K562 (cell line): Measurements from ENCODE around the gene C19orf12. TPM values are rescaled to one million over a fixed set of nuclear protein-coding genes. Genes with fewer than 3 reads are reported as not detected.

Source experiments
- ATAC-seq: fragments of 200-7000 bp; cut with Tn5 transposase; 3 replicates; pipeline ENCODE4 v1.9.1; 2020; ENCODE audit warnings: moderate library complexity
- BruUV-seq: library from RNA; stranded (reverse); fragments of 400-500 nt; replicated peaks from 2 replicates; lab custom pipeline; 2021; lab: Mats Ljungman, UMichigan
- CTCF ChIA-PET: fragments of 300-600 bp; formaldehyde crosslinking; extraction: SDS; loops from one replicate; lab custom pipeline; 2021; ENCODE audit warnings: low intra/inter-chr PET ratio; lab: Yijun Ruan, JAX
- POLR2A ChIA-PET: fragments of 300-600, 350-650 bp; sonication (Branson Sonifier 250); formaldehyde crosslinking; extraction: SDS; loops from one replicate; lab custom pipeline; 2021; ENCODE audit warnings: antibody characterized with exemption, inconsistent platforms; lab: Yijun Ruan, JAX
- DNase-seq, 4 experiments: peaks; one replicate each; pipeline versions ENCODE4 v3.0.0 to v3.0.0-alpha.2; 2011 to 2018; ENCODE audit warnings: low spot score in 3 of 4, mixed read lengths in 3 of 4; ENCODE audit errors: extremely low read depth in 1 of 4
- FAIRE-seq: peaks from 2 replicates; lab custom pipeline; 2011; peaks lifted over from hg19 to GRCh38; lab: Jason Lieb, UNC
- H2AFZ ChIP-seq: 2 replicates; pipeline ENCODE4 v1.6.0; 2011; ENCODE audit warnings: low read depth, low read length, control low read depth, inconsistent platforms
- H3K27ac ChIP-seq: fragments of 200-600 bp; 3 replicates; pipeline ENCODE4 v1.8.0; 2011; ENCODE audit warnings: low read depth, mild to moderate bottlenecking, control low read depth, inconsistent platforms, low read length, moderate library complexity, mixed read lengths; ENCODE audit errors: extremely low read depth
- H3K27me3 ChIP-seq, 2 experiments: fragments of 300-600 bp in 1 of 2; 2 replicates in 1 of 2; 3 replicates in 1 of 2; pipeline versions ENCODE4 v1.6.0 to v1.8.0; 2011; ENCODE audit warnings: inconsistent platforms in 2 of 2, low read length in 2 of 2, mild to moderate bottlenecking in 1 of 2, mixed read lengths in 1 of 2, moderate library complexity in 1 of 2; ENCODE audit not compliant: control insufficient read depth in 2 of 2, insufficient read depth in 2 of 2
- H3K36me3 ChIP-seq: fragments of 300-600 bp; 3 replicates; pipeline ENCODE4 v1.8.0; 2011; ENCODE audit warnings: mild to moderate bottlenecking, low read length, inconsistent platforms; ENCODE audit not compliant: control insufficient read depth, insufficient read depth
- H3K4me1 ChIP-seq, 2 experiments: fragments of 200-600 bp in 1 of 2; replicated peaks in 1 of 2; 2 replicates in 1 of 2; 3 replicates in 1 of 2; pipeline versions ENCODE4 v1.5.1 to v1.8.0; 2011; ENCODE audit warnings: inconsistent platforms in 2 of 2, low read length in 2 of 2, mild to moderate bottlenecking in 1 of 2, mixed read lengths in 1 of 2, moderate library complexity in 1 of 2; ENCODE audit not compliant: control insufficient read depth in 2 of 2, insufficient read depth in 2 of 2
- H3K4me2 ChIP-seq: 2 replicates; pipeline ENCODE4 v1.6.1; 2011; ENCODE audit warnings: low read length, control low read depth, inconsistent platforms, mixed read lengths; ENCODE audit not compliant: insufficient read depth
- H3K4me3 ChIP-seq: fragments of 200-600 bp; sonication (generic), shearing (Covaris generic); 2 replicates; pipeline ENCODE4 v1.5.1; 2016; ENCODE audit warnings: control low read depth, inconsistent platforms
- H3K79me2 ChIP-seq: fragments of 200-600 bp; 3 replicates; pipeline ENCODE4 v1.8.0; 2011; ENCODE audit warnings: low read length, inconsistent platforms; ENCODE audit not compliant: control insufficient read depth, insufficient read depth
- H3K9ac ChIP-seq, 2 experiments: 2 replicates each; pipeline versions ENCODE4 v1.6.0 to v1.6.1; 2011; ENCODE audit warnings: low read depth in 2 of 2, low read length in 2 of 2, control low read depth in 1 of 2, inconsistent platforms in 1 of 2, mild to moderate bottlenecking in 1 of 2, mixed read lengths in 1 of 2; ENCODE audit not compliant: insufficient read depth in 1 of 2
- H3K9me1 ChIP-seq: one replicate; pipeline ENCODE4 v1.6.0; 2011; ENCODE audit warnings: inconsistent platforms, mild to moderate bottlenecking, low read length, moderate library complexity; ENCODE audit not compliant: control insufficient read depth, insufficient read depth
- H3K9me3 ChIP-seq: replicated peaks from 2 replicates; pipeline ENCODE4 v1.5.1; 2011; ENCODE audit warnings: low read depth, low read length, inconsistent platforms; ENCODE audit not compliant: control insufficient read depth, insufficient read depth
- H4K20me1 ChIP-seq: replicated peaks from 2 replicates; pipeline ENCODE4 v1.6.1; 2011; ENCODE audit warnings: low read length, inconsistent platforms, mixed read lengths; ENCODE audit not compliant: control insufficient read depth, insufficient read depth
- COPS2 ChIP-seq: fragments of 450-650 bp; conservative IDR thresholded peaks from 2 replicates; pipeline ENCODE4 v1.6.1; 2016; ENCODE audit warnings: mild to moderate bottlenecking, moderate library complexity
- E2F8 ChIP-seq: fragments of 450-650 bp; IDR thresholded peaks from 2 replicates; pipeline ENCODE4 v1.7.1; 2018; ENCODE audit warnings: mild to moderate bottlenecking, low read depth; ENCODE audit not compliant: partially characterized antibody
- EWSR1 ChIP-seq: fragments of 450-650 bp; IDR thresholded peaks from 2 replicates; pipeline ENCODE4 v1.6.1; 2018; ENCODE audit warnings: borderline replicate concordance, mild to moderate bottlenecking, low read depth, moderate library complexity; ENCODE audit not compliant: partially characterized antibody
- IRF9 ChIP-seq: fragments of 450-650 bp; IDR thresholded peaks from 2 replicates; pipeline ENCODE4 v1.6.1; 2016; ENCODE audit warnings: missing biosample characterization, missing genetic modification characterization
- PML ChIP-seq: IDR thresholded peaks from 2 replicates; pipeline ENCODE4 v1.6.1; 2012; ENCODE audit warnings: low read length, inconsistent platforms
- PRMT5 ChIP-seq: sonication (generic); formaldehyde crosslinking; IDR thresholded peaks from 2 replicates; pipeline ENCODE4 v1.5.0; 2020; ENCODE audit warnings: missing genetic modification reagents
- ZNF143 ChIP-seq: sonication (generic); formaldehyde crosslinking; IDR thresholded peaks from 2 replicates; pipeline ENCODE4 v1.9.0; 2022; ENCODE audit warnings: mild to moderate bottlenecking, missing genetic modification reagents
- ZNF589 ChIP-seq: fragments of 200-800 bp; sonication (Bioruptor generic); IDR thresholded peaks from 2 replicates; pipeline ENCODE4 v1.6.1; 2016; ENCODE audit warnings: low read depth, missing genetic modification characterization, missing compliant biosample characterization
- WGBS: fragments of 100-300 bp; shearing (Covaris generic); methylation state at CpG from one replicate; pipeline ENCODE4 v1.1.6; 2016; ENCODE audit warnings: low coverage, mixed read lengths; ENCODE audit not compliant: insufficient coverage; ENCODE audit errors: missing lambda C conversion rate; 5-methylcytosine and 5-hydroxymethylcytosine counted together
- in situ Hi-C: fragments of 300-500 bp; cut with MboI; formaldehyde crosslinking; loops from 4 replicates; pipeline ENCODE4 v1.15.0; 2018; ENCODE audit warnings: inconsistent platforms, mixed read lengths
- intact Hi-C: fragments of 100-400 bp; cut with micrococcal nuclease; formaldehyde crosslinking; loops from 2 replicates; pipeline ENCODE4 v1.14.2; 2022
- polyA plus RNA-seq, 8 experiments: library from polyadenylated mRNA; depleted of rRNA in 4 of 8; stranded (reverse) in 5 of 8; unstranded in 3 of 8; fragments of >200 nt; fragmentation: Nextera tagmentation in 2 of 8; fragmentation: Illumina TruSeq in 1 of 8; extraction: Ambion mirVana in 2 of 8; extraction: Trizol in 1 of 8; gene quantifications; 2 replicates each; pipeline versions ENCODE4 v1.2.1 to v1.2.3, GENCODE V29; 2011 to 2014; ENCODE audit warnings: inconsistent platforms in 1 of 8, missing spikeins in 1 of 8
- total RNA-seq, 7 experiments: library from RNA; depleted of rRNA in 6 of 7; stranded (reverse); fragments of >200 nt in 6 of 7; fragmentation: Illumina TruSeq in 2 of 7; extraction: Trizol in 2 of 7; gene quantifications; 2 replicates each; pipeline versions ENCODE4 v1.2.1 to v1.2.3, GENCODE V29; 2011 to 2021; ENCODE audit warnings: low replicate concordance in 1 of 7

The C19orf12 gene
- total and polyA plus RNA-seq, 9 of the 15 experiments (the other 6 are each of a cell fraction or from before 2014, with no cell fraction given) = 1.9 to 14.5 (median 10.2) TPM

- no peak for TF ChIP-seq IRF9
- no peak for TF ChIP-seq PRMT5 (CRISPR knock-in tag)
- TF ChIP-seq PML = no peak
- TF ChIP-seq EWSR1 = no peak
- TF ChIP-seq COPS2 = no peak
- TF ChIP-seq ZNF589 (CRISPR knock-in tag) = no peak
These were observed 18.6 kb downstream of the C19orf12 start (continued) for GRCh38 chr19:29696565-29696846.

GRCh38 chr19:29695765-29696564 lies 19.1 kb downstream of the C19orf12 start:
- ATAC-seq (no peak), FAIRE-seq (no peak), DNase-seq (no peak)
- no TSS peak for BruUV-seq
- Histone ChIP-seq H3K9ac (no peak overlapping the region), H3K4me2 (no peak overlapping the region), H3K4me1 (peaks cover 0 to 6% of the 10 kb centered on the region in 2 experiments; a peak in 1 of 5 replicates), H2AFZ (no peak overlapping the region), H3K9me1 (no peaks in the 10 kb centered on the region), H3K79me2 (no peaks in the 10 kb centered on the region), H3K27me3 (no peaks in the 10 kb centered on the region), H3K27ac (no peak overlapping the region), H3K9me3 (no peaks in the 10 kb centered on the region; the same call in 1 of the 2 replicates), H3K4me3 (no peak overlapping the region), H4K20me1 (no peaks in the 10 kb centered on the region), H3K36me3 (no peaks in the 10 kb centered on the region)
- WGBS = 3% methylated on average over 6 of the region's 6 CpGs
- CTCF ChIA-PET = interaction anchor here (0.6 kb wide), 1 partner anchor 19 kb away, joined by 3 read pairs; no protein-coding TSS in a partner anchor
- in situ Hi-C loops (no loop called here), intact Hi-C loops (no loop called here)
- POLR2A ChIA-PET = no interaction called here
- TF ChIP-seq E2F8 (no peak), ZNF143 (CRISPR knock-in tag) (no peak)
